ENCODE measurements around the gene FSTL4. TPM values are rescaled to one million over a fixed set of nuclear protein-coding genes. Genes with fewer than 3 reads are reported as not detected.

Gene FSTL4
- total and polyA plus RNA-seq, 2 experiments from 2014 or later, result 1.4 to 2.8 TPM

GRCh38 chr5:133581348-133581747, 31.0 kb downstream of the FSTL4 start:
- H4K20me1 ChIP-seq (replicated peaks; ENCODE audit: insufficient read depth), result no peaks in the 10 kb centered on the region; the same call in 1 of the 2 replicates
- TF ChIP-seq ZNF114 (CRISPR knock-in tag; IDR thresholded peaks at IDR 0.05) (no peak), ZNF331 (CRISPR knock-in tag; IDR thresholded peaks at IDR 0.05; ENCODE audit: low read depth) (no peak), JUNB (IDR thresholded peaks at IDR 0.05; ENCODE audit: unreplicated experiment) (no peak), CTCF (conservative IDR thresholded peaks at IDR 0.05; ENCODE audit: low read depth in 2 of 2) (no peak), EZH2phosphoT487 (IDR thresholded peaks at IDR 0.05; ENCODE audit: unreplicated experiment) (no peak), STAT1 (IDR thresholded peaks at IDR 0.05; ENCODE audit: unreplicated experiment) (no peak), ETS1 (IDR thresholded peaks at IDR 0.05) (no peak), EZH2 (IDR thresholded peaks at IDR 0.05; ENCODE audit: low read depth, unreplicated experiment) (no peak), NANOG (IDR thresholded peaks at IDR 0.05; ENCODE audit: borderline replicate concordance) (no peak), CREB1 (CRISPR knock-in tag; IDR thresholded peaks at IDR 0.05; ENCODE audit: low read depth) (no peak), POLR2AphosphoS5 (IDR thresholded peaks at IDR 0.05; ENCODE audit: low read depth) (no peak), ZNF462 (CRISPR knock-in tag; IDR thresholded peaks at IDR 0.05) (no peak)
- TF ChIP-seq, protein P1, sequence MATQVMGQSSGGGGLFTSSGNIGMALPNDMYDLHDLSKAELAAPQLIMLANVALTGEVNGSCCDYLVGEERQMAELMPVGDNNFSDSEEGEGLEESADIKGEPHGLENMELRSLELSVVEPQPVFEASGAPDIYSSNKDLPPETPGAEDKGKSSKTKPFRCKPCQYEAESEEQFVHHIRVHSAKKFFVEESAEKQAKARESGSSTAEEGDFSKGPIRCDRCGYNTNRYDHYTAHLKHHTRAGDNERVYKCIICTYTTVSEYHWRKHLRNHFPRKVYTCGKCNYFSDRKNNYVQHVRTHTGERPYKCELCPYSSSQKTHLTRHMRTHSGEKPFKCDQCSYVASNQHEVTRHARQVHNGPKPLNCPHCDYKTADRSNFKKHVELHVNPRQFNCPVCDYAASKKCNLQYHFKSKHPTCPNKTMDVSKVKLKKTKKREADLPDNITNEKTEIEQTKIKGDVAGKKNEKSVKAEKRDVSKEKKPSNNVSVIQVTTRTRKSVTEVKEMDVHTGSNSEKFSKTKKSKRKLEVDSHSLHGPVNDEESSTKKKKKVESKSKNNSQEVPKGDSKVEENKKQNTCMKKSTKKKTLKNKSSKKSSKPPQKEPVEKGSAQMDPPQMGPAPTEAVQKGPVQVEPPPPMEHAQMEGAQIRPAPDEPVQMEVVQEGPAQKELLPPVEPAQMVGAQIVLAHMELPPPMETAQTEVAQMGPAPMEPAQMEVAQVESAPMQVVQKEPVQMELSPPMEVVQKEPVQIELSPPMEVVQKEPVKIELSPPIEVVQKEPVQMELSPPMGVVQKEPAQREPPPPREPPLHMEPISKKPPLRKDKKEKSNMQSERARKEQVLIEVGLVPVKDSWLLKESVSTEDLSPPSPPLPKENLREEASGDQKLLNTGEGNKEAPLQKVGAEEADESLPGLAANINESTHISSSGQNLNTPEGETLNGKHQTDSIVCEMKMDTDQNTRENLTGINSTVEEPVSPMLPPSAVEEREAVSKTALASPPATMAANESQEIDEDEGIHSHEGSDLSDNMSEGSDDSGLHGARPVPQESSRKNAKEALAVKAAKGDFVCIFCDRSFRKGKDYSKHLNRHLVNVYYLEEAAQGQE (IDR thresholded peaks at IDR 0.05; ENCODE audit: unreplicated experiment), result no peak
- ATAC-seq (no peak), DNase-seq (ENCODE audit: low spot score) (no peak)
- Mint-ChIP-seq H3K36me3 (ENCODE audit: low read depth) (no peaks in the 10 kb centered on the region), H3K27ac (no peak overlapping the region), H3K4me1 (peaks cover 13% of the 10 kb centered on the region), H3K9me3 (no peaks in the 10 kb centered on the region), H3K27me3 (ENCODE audit: insufficient read depth, low read depth, poor library complexity) (peaks cover 13% of the 10 kb centered on the region), H3K4me3 (no peak overlapping the region)
- no peak overlapping the region for H3K27ac ChIP-seq (ENCODE audit: low read depth)
- H3K4me1 ChIP-seq (ENCODE audit: insufficient read depth), result peaks cover 6% of the 10 kb centered on the region; the same call in 1 of the 2 replicates
- no peak overlapping the region for H2AFZ ChIP-seq
- no peaks in the 10 kb centered on the region for H3K27me3 ChIP-seq (ENCODE audit: insufficient read depth)
- no peak overlapping the region for H3K4me2 ChIP-seq
- H3K79me2 ChIP-seq (replicated peaks; ENCODE audit: insufficient read depth), result no peaks in the 10 kb centered on the region
- H3K9me2 ChIP-seq (ENCODE audit: insufficient read depth), result no peaks in the 10 kb centered on the region
- H3K36me3 ChIP-seq (ENCODE audit: insufficient read depth), result no peaks in the 10 kb centered on the region
- H3K4me3 ChIP-seq, result no peak overlapping the region
- no peaks in the 10 kb centered on the region for H3F3A ChIP-seq (replicated peaks; ENCODE audit: low read depth)
